Large intestine (tissue), 3 donors: ENCODE results near the gene UGGT1. TPM values are rescaled to one million over a fixed set of nuclear protein-coding genes. Genes with fewer than 3 reads are reported as not detected.

ENCODE experiments used
- DNase-seq, 2 donors: peaks; one replicate each; pipeline versions ENCODE4 v3.0.0 to v3.0.0-alpha.2; 2013
- H3K27ac ChIP-seq: one replicate; pipeline ENCODE4 v1.5.1; 2013; ENCODE audit warnings: low read length
- H3K27me3 ChIP-seq: 2 replicates; pipeline ENCODE4 v1.6.1; 2013; ENCODE audit warnings: low read length; ENCODE audit not compliant: control insufficient read depth, insufficient read depth
- H3K36me3 ChIP-seq: 2 replicates; pipeline ENCODE4 v1.6.1; 2013; ENCODE audit warnings: low read length; ENCODE audit not compliant: control insufficient read depth, insufficient read depth
- H3K4me1 ChIP-seq: one replicate; pipeline ENCODE4 v1.6.1; 2013; ENCODE audit warnings: low read length; ENCODE audit not compliant: control insufficient read depth, insufficient read depth
- H3K4me3 ChIP-seq: one replicate; pipeline ENCODE4 v1.5.1; 2013; ENCODE audit warnings: low read length
- H3K9me3 ChIP-seq: one replicate; pipeline ENCODE4 v1.6.1; 2013; ENCODE audit warnings: mild to moderate bottlenecking, low read depth, low read length, moderate library complexity; ENCODE audit not compliant: control insufficient read depth
- WGBS: methylation state at CpG from one replicate; pipeline ENCODE4 v1.1.5; 2013; ENCODE audit warnings: low lambda C conversion rate; ENCODE audit not compliant: insufficient coverage; 5-methylcytosine and 5-hydroxymethylcytosine counted together
- polyA plus RNA-seq: library from polyadenylated mRNA; unstranded; fragments of 120-200 nt; gene quantifications from one replicate; pipeline ENCODE4 v1.2.1, GENCODE V29; 2013

Gene UGGT1
- polyA plus RNA-seq, 1 donor: 21.1 TPM

DNA sequence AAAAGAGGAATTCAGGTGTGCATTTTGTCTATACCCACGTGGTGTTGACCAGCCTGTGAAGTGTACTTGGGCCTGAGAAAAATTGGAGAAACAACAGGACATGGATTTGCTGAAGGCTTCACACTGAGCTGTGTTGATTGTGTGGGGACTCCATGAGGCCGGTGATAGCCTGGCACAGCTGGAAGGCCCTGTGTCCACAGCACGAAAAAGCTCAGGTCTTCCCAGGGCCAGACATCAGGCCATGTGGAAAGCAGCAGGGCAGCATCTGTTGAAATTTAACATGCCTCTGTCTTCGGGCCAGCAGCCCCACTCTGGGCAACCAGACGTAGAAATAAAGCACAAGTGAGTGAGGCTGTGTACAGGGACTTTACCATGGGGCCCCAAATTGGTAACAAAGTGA lies 143.6 kb downstream of the UGGT1 start:
- no CpG with 5 or more reads among the region's 5 CpGs for WGBS
- Histone ChIP-seq H3K36me3 (no peaks in the 10 kb centered on the region), H3K4me3 (no peak overlapping the region), H3K4me1 (no peaks in the 10 kb centered on the region), H3K27ac (no peak overlapping the region), H3K9me3 (no peaks in the 10 kb centered on the region), H3K27me3 (no peaks in the 10 kb centered on the region)
- no peak for DNase-seq

DNA sequence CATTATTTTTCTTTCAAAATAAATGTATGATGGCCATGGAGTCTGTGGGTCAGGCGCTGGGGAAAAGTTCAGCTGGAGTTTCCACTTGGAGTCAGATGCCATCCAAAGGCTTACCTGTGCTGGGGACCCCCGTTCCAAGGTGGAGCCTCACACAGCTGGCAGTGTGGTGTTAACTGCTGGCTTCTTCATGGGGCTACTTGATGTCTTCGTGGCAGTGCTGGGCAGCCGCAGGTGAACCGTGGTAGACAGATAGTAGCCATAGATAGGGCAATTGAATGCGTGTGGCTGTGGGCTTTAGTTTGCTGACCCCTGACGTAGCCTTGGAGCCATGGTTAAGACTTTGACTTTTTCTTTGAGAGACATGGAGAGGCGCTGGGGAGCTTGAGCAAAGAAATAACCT lies 144.6 kb downstream of the UGGT1 start:
- DNase-seq: no peak
- no peaks in the 10 kb centered on the region for H3K27me3 ChIP-seq
- H3K9me3 ChIP-seq: no peaks in the 10 kb centered on the region
- no peak overlapping the region for H3K27ac ChIP-seq
- H3K4me1 ChIP-seq: no peaks in the 10 kb centered on the region
- no peak overlapping the region for H3K4me3 ChIP-seq
- no CpG with 5 or more reads among the region's 8 CpGs for WGBS
- H3K36me3 ChIP-seq: no peaks in the 10 kb centered on the region

DNA sequence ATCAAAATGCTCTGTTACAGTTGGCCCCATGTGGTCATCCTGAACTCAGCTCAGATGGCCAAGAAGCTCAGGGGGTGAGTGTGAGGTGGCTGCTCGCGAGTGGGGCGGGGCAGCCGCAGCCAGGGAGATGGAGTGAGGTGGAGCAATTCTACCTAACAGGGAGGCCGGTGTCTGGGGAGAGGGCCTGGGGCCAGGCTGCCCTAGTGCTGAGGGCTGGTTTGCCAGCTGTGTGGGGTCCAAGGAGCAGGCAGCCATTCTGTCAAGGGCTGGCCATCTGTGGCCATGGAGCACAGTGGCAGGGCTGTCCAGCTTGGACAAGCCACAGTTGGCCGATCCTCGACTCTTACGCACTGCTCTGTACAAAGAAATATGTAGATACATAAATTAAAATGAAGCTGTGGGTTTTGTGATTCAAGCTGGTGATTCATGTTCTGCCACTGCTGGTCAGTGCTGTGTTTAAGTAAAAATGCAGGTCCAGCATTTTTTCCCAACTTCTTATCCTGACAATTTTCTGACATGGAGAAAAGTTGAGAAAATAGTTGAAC lies 145.6 kb downstream of the UGGT1 start:
- Histone ChIP-seq H3K4me3 (no peak overlapping the region), H3K27me3 (no peaks in the 10 kb centered on the region), H3K4me1 (no peaks in the 10 kb centered on the region), H3K27ac (no peak overlapping the region), H3K36me3 (no peaks in the 10 kb centered on the region), H3K9me3 (no peaks in the 10 kb centered on the region)
- WGBS: no CpG with 5 or more reads among the region's 8 CpGs
- DNase-seq: no peak

DNA sequence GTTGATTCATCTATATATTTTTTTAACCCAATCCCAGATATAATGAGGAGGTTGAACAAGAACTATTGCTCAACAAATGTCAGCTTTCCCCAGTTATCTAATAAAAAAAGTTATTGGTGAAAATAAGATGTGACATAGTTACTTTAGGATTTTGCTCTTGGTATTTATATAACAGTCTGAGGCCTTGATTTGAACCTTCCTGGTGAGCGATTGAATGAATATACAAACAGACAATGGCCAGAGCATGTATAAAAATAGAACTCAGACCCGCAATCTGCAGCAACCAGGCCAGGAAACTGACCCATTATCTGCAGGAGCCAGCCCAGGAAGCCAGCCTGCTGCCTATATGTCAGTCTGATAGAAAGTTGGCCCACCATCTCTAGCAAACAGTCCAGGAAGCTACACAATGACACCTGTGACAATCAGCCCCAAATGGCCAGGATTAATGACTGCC lies 146.1 kb downstream of the UGGT1 start:
- 100% methylated on average over 1 of the region's 2 CpGs for WGBS
- Histone ChIP-seq H3K27me3 (no peaks in the 10 kb centered on the region), H3K9me3 (no peaks in the 10 kb centered on the region), H3K4me1 (no peaks in the 10 kb centered on the region), H3K27ac (no peak overlapping the region), H3K36me3 (no peaks in the 10 kb centered on the region), H3K4me3 (no peak overlapping the region)
- no peak for DNase-seq

DNA sequence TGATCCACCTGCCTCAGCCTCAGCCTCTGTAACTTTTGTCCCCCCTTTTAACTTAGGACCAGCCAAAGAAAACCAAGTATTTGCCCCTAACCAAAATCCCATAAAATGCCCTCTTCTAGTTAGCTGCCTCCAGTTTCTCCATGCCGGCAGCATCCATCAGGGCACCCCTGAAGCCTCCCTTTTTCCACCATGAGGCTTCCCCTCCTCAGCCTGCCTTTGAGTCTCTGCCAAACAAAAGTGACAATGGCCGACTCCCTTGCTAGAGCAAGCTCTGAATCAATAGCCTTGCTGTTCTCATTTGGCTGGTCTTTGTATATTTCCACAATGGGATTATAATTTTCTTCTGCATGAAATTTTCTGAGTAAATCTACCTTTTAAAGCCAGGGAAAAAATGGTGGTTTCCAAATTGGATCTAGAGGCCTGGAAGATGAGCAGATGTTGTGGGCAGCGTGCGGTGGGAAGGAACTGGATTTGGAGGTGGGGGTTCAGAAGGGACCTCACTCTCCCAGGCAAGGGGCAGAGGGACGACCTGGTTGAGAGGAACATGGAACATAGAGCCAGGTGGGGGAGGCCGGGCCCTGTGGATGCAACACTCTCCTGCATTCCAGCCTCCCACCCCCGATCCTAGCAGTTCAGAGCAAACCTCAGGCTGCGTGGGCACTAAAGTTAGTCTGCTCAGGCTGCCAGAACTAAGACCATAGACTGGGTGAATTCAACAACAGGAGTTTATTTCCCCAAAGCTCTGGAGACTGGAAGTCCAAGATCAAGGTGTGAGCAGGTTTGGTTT lies 147.1 kb downstream of the UGGT1 start:
- Histone ChIP-seq H3K27me3 (no peaks in the 10 kb centered on the region), H3K36me3 (no peaks in the 10 kb centered on the region), H3K9me3 (no peaks in the 10 kb centered on the region), H3K27ac (no peak overlapping the region), H3K4me3 (no peak overlapping the region), H3K4me1 (no peaks in the 10 kb centered on the region)
- WGBS: no CpG with 5 or more reads among the region's 8 CpGs
- no peak for DNase-seq

DNA sequence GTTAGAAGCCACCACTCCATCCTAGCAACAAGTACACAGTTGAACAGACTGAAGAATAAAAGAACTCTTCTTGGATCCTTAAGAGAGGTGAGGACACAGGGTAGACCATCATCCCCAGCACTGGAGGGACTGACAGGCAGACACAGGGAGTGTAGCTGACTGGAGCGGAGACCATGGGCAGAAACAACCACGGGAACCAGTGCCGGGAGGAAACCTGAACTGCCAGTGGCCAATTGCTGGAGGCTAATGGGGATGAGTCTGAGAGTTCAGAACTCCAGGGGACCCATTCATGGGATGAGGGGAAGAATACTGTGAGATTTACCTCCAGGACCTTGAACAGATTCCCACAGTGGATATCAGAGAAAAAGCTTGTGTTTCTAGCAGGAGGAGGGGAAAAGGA lies 150.9 kb downstream of the UGGT1 start:
- no peak overlapping the region for H3K4me3 ChIP-seq
- no CpG with 5 or more reads among the region's 3 CpGs for WGBS
- no peaks in the 10 kb centered on the region for H3K27me3 ChIP-seq
- H3K9me3 ChIP-seq: no peaks in the 10 kb centered on the region
- DNase-seq: no peak
- no peaks in the 10 kb centered on the region for H3K4me1 ChIP-seq
- H3K36me3 ChIP-seq: no peaks in the 10 kb centered on the region
- no peak overlapping the region for H3K27ac ChIP-seq

Other genes starting within 250 kb of the UGGT1 start
- 28.0 TPM for gene POLR2D, start 233.0 kb upstream of the UGGT1 start, polyA plus RNA-seq
- 15.4 TPM for gene AMMECR1L, start 205.2 kb upstream of the UGGT1 start, polyA plus RNA-seq
- gene SAP130, start 63.1 kb upstream of the UGGT1 start, polyA plus RNA-seq: 26.9 TPM
- 22.4 TPM for gene HS6ST1, start 227.7 kb downstream of the UGGT1 start, polyA plus RNA-seq